Subcutaneous adipose tissue (tissue), 4 donors: ENCODE results near the gene EEPD1. TPM values are rescaled to one million over a fixed set of nuclear protein-coding genes. Genes with fewer than 3 reads are reported as not detected.

Source experiments
- total RNA-seq, 4 donors: library from RNA; depleted of rRNA; stranded (reverse); fragments of >200 nt; gene quantifications; one replicate each; pipeline ENCODE4 v1.1.0, GENCODE V29; 2016
- TF ChIP-seq, protein P1 (sequence below): fragments of 450-650 bp; IDR thresholded peaks from one replicate; pipeline ENCODE4 v1.5.1; 2016; ENCODE audit warnings: low read depth, mild to moderate bottlenecking, control low read depth, antibody characterized with exemption, moderate library complexity

EEPD1 gene
- total RNA-seq, 4 donors from 2014 or later = 22.2 to 57.3 (median 23.8) TPM

DNA sequence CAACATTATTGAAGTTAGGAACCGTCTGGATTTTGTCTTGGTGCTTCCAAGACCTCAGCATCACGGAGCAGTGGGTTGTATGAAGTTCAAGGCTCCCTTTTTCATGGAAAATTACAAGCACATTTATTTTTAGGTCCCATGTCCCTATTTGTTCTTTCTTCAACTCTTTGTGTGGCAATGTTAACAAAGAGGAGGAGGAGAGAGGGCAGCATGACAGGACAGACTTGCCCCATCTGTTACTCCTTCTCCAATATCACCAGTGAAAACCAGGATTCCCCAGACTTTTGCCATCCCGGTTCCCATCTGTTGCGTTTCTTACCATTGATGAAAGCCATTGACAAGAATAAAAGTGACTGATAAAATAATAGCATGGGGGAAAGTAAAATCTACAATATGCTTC is 28.6 kb downstream of the EEPD1 start:
- TF ChIP-seq, protein P1, sequence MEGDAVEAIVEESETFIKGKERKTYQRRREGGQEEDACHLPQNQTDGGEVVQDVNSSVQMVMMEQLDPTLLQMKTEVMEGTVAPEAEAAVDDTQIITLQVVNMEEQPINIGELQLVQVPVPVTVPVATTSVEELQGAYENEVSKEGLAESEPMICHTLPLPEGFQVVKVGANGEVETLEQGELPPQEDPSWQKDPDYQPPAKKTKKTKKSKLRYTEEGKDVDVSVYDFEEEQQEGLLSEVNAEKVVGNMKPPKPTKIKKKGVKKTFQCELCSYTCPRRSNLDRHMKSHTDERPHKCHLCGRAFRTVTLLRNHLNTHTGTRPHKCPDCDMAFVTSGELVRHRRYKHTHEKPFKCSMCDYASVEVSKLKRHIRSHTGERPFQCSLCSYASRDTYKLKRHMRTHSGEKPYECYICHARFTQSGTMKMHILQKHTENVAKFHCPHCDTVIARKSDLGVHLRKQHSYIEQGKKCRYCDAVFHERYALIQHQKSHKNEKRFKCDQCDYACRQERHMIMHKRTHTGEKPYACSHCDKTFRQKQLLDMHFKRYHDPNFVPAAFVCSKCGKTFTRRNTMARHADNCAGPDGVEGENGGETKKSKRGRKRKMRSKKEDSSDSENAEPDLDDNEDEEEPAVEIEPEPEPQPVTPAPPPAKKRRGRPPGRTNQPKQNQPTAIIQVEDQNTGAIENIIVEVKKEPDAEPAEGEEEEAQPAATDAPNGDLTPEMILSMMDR = no peak

DNA sequence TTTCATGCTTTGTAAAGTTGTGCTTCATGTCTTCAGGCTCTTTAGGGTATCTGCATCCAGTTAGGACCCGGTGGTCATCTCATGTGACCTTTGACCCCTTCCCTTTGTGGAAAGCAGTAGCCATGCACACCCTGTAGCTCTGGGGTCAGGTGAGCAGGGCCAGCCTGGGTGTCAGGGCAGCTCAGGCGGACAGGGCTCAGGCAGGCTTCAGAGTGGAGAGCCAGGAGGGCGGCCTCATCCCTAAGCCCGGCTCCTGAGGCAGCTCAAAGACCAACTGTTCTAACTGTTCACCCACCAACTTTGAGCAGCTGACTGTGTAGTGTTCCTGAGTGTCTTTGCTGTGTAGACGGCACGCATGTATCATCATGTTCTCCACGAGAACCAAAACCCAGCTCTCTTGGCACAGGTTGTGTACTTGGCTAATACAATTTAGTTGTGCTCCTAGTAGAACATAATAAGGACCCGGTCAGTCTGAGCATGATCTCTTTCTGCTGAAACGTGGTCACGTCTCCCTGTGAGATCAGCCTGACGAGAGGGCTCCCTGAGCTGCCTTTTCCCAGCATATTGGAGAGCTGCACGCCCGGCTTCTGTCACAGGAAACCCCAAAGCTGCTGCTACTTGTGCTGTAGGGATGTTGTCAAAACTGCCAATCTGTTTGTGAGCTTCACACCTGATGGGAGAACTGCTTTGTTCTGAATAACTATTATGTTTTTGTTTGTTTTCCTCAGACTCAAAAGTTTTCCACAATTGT is 30.0 kb downstream of the EEPD1 start:
- TF ChIP-seq, protein P1 = no peak

DNA sequence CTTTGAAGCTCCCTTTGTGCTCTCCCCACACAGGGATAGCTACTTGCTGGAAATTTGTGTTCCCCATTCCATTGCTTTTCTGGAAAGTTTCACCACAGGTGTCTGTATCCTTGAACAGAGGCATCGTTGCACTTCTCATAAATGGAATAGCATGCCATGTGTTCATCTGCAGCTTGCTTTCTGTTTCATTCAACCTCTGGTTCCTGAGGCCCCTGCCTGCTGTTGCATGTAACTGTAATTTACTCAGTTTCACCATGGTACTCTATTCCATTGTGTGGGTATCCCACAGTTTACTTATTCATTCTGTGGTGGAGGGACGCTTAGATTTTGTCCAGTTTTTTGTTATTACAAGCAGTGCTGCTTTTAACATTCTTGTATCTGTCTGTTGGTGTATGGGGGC is 32.0 kb downstream of the EEPD1 start:
- TF ChIP-seq, protein P1 = no peak

DNA sequence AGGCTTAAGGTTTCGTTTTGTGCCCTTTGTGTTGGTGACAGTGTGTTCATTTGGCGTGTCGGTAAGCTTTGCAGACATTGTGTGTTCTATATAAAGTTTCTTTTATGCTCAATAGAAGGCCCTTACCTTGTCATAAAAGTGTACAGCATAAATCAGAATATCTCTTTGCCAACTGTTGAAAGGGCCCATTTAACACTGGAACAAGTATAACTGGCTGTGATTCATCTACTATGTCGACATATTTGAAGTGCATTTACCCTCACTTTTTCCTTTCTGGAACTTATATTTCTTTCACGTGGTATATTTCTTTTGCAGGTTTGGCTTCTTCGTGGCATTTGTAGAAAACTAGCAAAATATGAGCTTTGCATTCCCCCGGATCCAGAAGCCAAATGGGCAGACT is 32.7 kb downstream of the EEPD1 start:
- TF ChIP-seq, protein P1 = no peak

DNA sequence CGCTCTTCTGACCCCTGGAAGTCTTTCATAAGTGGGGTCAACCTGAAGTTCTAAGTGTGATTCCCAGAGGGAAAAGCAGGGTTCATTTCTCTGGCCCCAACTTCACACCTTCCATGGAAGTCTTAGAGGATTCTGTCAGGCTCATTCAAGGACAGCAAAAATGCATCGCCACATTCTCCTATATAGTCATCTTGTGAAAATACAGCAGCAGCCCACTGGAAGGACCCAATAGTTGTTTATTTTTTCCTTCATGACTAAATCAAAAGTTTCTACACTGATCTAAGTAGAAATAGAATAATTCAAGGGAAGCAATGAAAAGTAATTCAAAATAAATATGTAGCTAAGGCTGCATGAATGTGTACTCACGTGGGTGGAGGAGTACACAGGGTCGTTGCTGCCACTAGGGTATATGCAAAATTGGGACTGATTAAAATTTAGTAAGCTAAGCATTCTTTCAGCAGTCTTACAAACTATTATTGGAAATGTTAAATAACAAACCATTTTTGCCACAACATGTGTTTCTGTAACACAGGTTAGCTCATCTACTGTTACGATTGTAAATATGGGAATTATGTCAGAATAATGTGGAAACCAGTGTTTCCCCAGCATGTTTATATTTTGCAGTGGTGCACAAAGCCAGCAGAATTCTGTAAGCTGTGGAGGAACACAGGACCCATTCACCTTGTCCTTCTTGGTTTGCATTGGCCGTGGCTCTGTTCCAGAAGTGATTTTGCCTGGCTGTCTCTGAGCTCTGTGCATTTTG is 33.5 kb downstream of the EEPD1 start:
- TF ChIP-seq, protein P1 = no peak

DNA sequence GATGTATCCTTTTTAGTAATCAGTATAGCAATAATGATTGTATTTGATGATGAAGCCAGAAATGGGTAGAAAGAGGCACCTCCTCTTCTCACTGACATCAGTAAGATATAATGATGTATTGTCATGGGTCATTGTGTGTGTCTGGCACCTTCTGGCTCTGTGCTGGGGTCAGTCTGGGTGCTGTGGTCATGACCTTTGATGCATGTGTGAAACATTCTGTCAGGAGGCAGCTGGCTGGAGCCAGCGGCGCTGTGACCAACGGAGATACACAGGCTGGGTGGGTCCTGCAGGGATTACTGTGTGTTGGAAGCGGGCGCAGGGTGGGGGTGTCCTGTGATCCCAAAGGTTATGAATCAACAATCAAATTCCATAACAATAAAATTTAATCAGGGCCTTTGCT is 35.2 kb downstream of the EEPD1 start:
- TF ChIP-seq, protein P1 = no peak

DNA sequence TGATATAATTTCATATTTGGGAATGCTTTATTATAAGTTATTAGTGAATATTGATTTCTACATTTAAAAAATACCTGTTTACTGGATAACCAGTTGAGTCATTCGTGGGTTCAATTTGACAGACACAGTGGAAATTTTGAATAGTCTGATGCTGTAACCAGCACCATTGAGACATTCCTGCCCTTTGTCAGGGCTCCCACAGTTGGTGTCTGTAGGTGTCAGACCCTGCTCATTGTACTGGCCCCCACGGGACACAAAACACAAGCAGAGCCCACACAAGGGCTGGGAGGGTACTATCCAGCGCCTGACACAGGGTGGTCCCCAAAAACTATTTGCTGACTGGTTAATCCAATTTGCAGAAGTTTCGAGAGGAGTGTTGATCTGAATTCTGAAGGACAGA is 35.9 kb downstream of the EEPD1 start:
- TF ChIP-seq, protein P1 = no peak
